Vagina (tissue), 2 donors: Measurements from ENCODE around the gene CCDC33. TPM values are rescaled to one million over a fixed set of nuclear protein-coding genes. Genes with fewer than 3 reads are reported as not detected.

ENCODE experiments used
- DNase-seq, 2 donors: peaks; one replicate each; pipeline ENCODE4 v3.0.0-alpha.2; 2017; ENCODE audit errors: extremely low spot score in 2 of 2
- H3K27ac ChIP-seq: fragments of 200-600 bp; sonication (generic); one replicate; pipeline ENCODE4 v1.5.1; 2019
- H3K27me3 ChIP-seq: fragments of 200-600 bp; sonication (generic); one replicate; pipeline ENCODE4 v1.5.1; 2019
- H3K36me3 ChIP-seq, 2 donors: fragments of 200-600 bp; sonication (generic); one replicate each; pipeline ENCODE4 v1.5.1; 2017 to 2019
- H3K4me1 ChIP-seq: fragments of 200-600 bp; sonication (generic); one replicate; pipeline ENCODE4 v1.5.1; 2019
- H3K4me3 ChIP-seq, 2 donors: fragments of 200-600 bp; sonication (generic); 1 replicate in 1 of 2; 2 replicates in 1 of 2; pipeline ENCODE4 v1.5.1; 2016 to 2019
- H3K9me3 ChIP-seq: fragments of 200-600 bp; sonication (generic); one replicate; pipeline ENCODE4 v1.5.1; 2019
- POLR2A ChIP-seq, 2 donors: fragments of 450-650 bp; IDR thresholded peaks; one replicate each; pipeline ENCODE4 v1.6.1; 2017; ENCODE audit warnings: antibody characterized with exemption in 2 of 2, mild to moderate bottlenecking in 2 of 2, moderate library complexity in 2 of 2
- POLR2AphosphoS5 ChIP-seq, 2 donors: sonication (generic); formaldehyde crosslinking; IDR thresholded peaks; one replicate each; pipeline ENCODE4 v1.9.0; 2017; ENCODE audit warnings: antibody characterized with exemption in 2 of 2, mild to moderate bottlenecking in 2 of 2, low read depth in 1 of 2; ENCODE audit not compliant: insufficient read depth in 1 of 2
- intact Hi-C: fragments of 100-400 bp; cut with DNase I; formaldehyde crosslinking; loops from one replicate; pipeline ENCODE4 v1.15.1; 2023
- total RNA-seq: library from RNA; depleted of rRNA; stranded (reverse); fragments of >200 nt; gene quantifications from one replicate; pipeline ENCODE4 v1.2.3, GENCODE V29; 2016
- TF ChIP-seq, protein P1 (sequence below), 3 experiments: fragments of 450-650 bp in 2 of 3; fragments of 200-600 bp in 1 of 3; sonication (generic) in 1 of 3; IDR thresholded peaks; one replicate each; pipeline ENCODE4 v1.5.1; 2017 to 2019; ENCODE audit warnings: antibody characterized with exemption in 3 of 3, mild to moderate bottlenecking in 2 of 3, moderate library complexity in 2 of 3

CCDC33 gene
- total RNA-seq, 1 donor from 2014 or later, result not detected

DNA sequence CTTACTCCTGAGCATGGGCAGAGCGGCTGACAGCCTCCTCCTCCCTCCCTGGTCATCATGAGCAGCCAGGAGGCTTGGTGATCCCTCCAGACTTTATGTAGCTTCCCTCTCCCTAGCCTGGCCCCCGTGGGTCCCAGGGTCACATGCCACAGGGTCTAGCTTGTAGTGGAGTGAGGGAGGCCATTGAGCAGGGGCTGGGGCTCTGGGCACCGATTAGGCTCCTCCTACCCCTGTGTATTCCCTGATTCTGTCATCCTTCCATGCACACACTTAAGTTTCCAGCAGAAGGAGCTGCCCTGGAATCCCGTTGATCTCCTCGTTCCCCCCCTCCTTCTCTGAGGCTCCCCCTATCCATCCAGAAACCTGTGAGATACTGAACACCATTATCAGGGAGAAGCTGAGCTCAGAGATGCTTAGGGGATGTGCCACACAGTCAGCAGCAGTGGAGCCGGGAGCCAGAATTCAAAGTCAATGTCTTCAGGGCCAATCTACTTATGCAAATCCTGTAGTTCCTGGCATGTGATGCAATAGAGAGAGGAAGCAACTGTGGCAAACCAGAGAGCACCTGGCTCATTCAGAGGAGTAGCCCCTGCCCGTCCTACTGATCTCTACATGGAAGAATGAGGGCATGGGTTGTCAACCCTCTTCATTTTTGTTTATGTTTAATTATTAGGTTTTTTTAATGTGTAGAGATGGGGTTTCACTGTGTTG lies 17.2 kb downstream of the CCDC33 start:
- no peaks in the 10 kb centered on the region for H3K9me3 ChIP-seq
- H3K27me3 ChIP-seq, result no peaks in the 10 kb centered on the region
- intact Hi-C loops, result no loop called here
- H3K36me3 ChIP-seq, result no peaks in the 10 kb centered on the region
- no peak overlapping the region for H3K27ac ChIP-seq
- DNase-seq, result no peak
- no peak overlapping the region for H3K4me3 ChIP-seq
- H3K4me1 ChIP-seq, result peaks cover 12% of the 10 kb centered on the region
- TF ChIP-seq, protein P1, sequence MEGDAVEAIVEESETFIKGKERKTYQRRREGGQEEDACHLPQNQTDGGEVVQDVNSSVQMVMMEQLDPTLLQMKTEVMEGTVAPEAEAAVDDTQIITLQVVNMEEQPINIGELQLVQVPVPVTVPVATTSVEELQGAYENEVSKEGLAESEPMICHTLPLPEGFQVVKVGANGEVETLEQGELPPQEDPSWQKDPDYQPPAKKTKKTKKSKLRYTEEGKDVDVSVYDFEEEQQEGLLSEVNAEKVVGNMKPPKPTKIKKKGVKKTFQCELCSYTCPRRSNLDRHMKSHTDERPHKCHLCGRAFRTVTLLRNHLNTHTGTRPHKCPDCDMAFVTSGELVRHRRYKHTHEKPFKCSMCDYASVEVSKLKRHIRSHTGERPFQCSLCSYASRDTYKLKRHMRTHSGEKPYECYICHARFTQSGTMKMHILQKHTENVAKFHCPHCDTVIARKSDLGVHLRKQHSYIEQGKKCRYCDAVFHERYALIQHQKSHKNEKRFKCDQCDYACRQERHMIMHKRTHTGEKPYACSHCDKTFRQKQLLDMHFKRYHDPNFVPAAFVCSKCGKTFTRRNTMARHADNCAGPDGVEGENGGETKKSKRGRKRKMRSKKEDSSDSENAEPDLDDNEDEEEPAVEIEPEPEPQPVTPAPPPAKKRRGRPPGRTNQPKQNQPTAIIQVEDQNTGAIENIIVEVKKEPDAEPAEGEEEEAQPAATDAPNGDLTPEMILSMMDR (IDR thresholded peaks at IDR 0.05), result no peak
- no peak for TF ChIP-seq POLR2A (IDR thresholded peaks at IDR 0.05)
- no peak for TF ChIP-seq POLR2AphosphoS5 (IDR thresholded peaks at IDR 0.05; ENCODE audit: insufficient read depth in 1 of 2, low read depth in 1 of 2)

DNA sequence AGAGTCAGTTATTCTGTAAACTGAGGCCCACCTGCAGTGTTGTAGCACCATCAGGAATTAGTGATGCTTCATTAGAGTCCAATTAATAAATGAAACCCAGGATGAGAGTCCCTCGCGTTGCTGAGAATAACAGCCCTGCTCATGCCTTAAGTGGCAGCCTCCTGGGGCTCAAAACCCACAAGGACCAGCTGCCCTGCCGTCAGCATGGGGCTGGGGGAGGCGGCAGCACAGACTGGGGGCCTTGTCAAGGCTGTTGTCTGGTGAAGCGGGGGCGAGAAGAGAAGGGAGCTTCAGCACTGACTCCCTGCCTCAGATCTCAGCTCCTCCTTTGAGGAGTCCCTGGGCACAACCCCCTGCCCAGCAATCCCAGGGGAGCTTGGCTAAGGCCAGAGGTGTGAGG lies 21.0 kb downstream of the CCDC33 start:
- H3K4me3 ChIP-seq, result no peak overlapping the region
- H3K36me3 ChIP-seq, result no peaks in the 10 kb centered on the region
- H3K4me1 ChIP-seq, result peaks cover 12% of the 10 kb centered on the region
- TF ChIP-seq POLR2A (IDR thresholded peaks at IDR 0.05), result no peak
- TF ChIP-seq, protein P1 (IDR thresholded peaks at IDR 0.05), result no peak
- TF ChIP-seq POLR2AphosphoS5 (IDR thresholded peaks at IDR 0.05; ENCODE audit: insufficient read depth in 1 of 2, low read depth in 1 of 2), result no peak
- intact Hi-C loops, result no loop called here
- no peak overlapping the region for H3K27ac ChIP-seq
- H3K27me3 ChIP-seq, result no peaks in the 10 kb centered on the region
- no peaks in the 10 kb centered on the region for H3K9me3 ChIP-seq
- no peak for DNase-seq

DNA sequence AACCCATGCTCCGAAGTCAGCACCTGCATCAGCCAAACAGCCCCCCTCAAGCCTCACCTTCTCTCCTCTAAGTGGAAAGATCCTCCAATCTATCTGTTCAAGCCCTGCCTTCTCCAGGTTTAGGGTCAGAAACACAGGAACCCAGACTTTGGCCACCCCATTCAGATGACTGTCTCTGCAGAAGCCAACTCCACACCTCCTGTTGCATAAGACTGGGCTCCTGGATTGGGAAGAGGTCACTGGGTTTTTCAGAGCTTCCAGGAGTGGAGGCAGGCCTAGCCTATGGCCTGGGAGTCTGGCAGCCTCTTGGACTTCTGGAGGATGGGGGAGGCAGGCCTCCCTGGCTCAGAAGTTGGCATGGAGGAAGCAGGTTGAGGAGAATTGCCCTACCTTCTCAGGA lies 21.5 kb downstream of the CCDC33 start:
- H3K27ac ChIP-seq, result no peak overlapping the region
- peaks cover 7% of the 10 kb centered on the region for H3K4me1 ChIP-seq
- TF ChIP-seq POLR2A (IDR thresholded peaks at IDR 0.05) (no peak), POLR2AphosphoS5 (IDR thresholded peaks at IDR 0.05; ENCODE audit: insufficient read depth in 1 of 2, low read depth in 1 of 2) (no peak)
- TF ChIP-seq, protein P1 (IDR thresholded peaks at IDR 0.05), result no peak
- no peak for DNase-seq
- no peak overlapping the region for H3K4me3 ChIP-seq
- H3K36me3 ChIP-seq, result no peaks in the 10 kb centered on the region
- no peaks in the 10 kb centered on the region for H3K9me3 ChIP-seq
- H3K27me3 ChIP-seq, result no peaks in the 10 kb centered on the region
- intact Hi-C loops, result no loop called here

DNA sequence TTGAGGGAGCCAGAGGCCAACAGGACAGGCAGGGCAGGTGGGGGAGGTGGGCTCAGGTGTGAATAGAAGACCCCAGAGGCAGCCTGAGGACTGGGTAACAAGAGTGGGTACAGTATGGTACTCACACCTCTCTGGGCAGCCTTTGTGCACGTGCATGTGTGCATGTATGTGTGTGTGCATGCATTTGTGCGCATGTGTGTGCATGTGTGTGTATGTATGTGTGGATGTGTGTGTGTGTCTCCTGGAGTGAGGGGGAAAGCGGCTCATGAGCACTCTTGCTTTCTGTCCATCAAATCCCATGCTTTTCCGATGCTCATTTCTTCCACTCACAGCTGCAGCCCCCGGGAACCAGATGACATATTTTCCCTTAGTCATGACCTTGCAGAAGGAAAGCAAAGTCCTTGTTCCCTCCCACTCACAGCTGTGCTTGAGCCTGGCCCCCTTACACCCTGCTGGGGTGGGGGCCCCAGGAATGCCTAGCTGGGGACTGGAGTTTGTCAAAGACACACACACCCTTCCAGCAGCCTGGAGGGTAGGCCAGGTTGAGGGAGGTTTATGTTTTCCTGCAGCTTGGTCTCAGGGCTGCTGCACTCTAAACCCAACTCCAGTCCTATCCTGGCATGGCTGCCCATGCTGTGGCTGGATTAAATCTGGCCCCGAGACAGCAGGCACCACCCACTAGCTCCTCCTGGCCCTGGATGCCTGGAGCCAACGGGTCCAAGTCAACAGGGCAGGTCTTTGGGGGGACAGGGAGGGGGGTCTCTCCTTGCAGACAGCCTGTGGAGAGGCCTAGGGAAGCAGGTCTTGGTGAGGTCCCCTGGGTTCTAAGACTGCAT lies 22.5 kb downstream of the CCDC33 start:
- no peaks in the 10 kb centered on the region for H3K27me3 ChIP-seq
- H3K4me3 ChIP-seq, result no peak overlapping the region
- no peaks in the 10 kb centered on the region for H3K36me3 ChIP-seq
- intact Hi-C loops, result no loop called here
- TF ChIP-seq POLR2AphosphoS5 (IDR thresholded peaks at IDR 0.05; ENCODE audit: insufficient read depth in 1 of 2, low read depth in 1 of 2), result no peak
- TF ChIP-seq POLR2A (IDR thresholded peaks at IDR 0.05), result no peak
- TF ChIP-seq, protein P1 (IDR thresholded peaks at IDR 0.05), result no peak
- DNase-seq, result no peak
- no peaks in the 10 kb centered on the region for H3K4me1 ChIP-seq
- no peak overlapping the region for H3K27ac ChIP-seq
- no peaks in the 10 kb centered on the region for H3K9me3 ChIP-seq

DNA sequence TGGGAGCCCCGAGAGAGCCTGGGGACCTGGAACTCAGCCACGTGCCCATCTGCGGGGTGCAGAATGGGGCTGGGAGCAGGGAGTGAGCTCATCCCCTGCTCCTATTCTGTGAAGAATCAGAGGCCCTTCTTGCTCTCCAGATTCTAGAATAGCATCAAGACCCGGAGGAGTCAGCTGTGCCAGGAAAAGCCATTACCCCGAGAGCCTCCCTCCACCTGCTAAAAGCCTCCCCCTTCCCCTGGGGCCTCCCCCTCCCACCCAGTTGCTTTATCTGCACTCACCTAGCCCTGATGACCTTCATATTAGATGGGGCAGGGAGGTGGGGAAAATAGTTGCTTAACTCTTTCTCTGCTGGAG lies 23.1 kb downstream of the CCDC33 start:
- no peaks in the 10 kb centered on the region for H3K36me3 ChIP-seq
- intact Hi-C loops, result no loop called here
- H3K27me3 ChIP-seq, result no peaks in the 10 kb centered on the region
- H3K4me3 ChIP-seq, result no peak overlapping the region
- H3K9me3 ChIP-seq, result no peaks in the 10 kb centered on the region
- TF ChIP-seq, protein P1 (IDR thresholded peaks at IDR 0.05), result no peak
- no peak for TF ChIP-seq POLR2A (IDR thresholded peaks at IDR 0.05)
- TF ChIP-seq POLR2AphosphoS5 (IDR thresholded peaks at IDR 0.05; ENCODE audit: insufficient read depth in 1 of 2, low read depth in 1 of 2), result no peak
- H3K4me1 ChIP-seq, result no peaks in the 10 kb centered on the region
- H3K27ac ChIP-seq, result no peak overlapping the region
- DNase-seq, result no peak
